ENCODE data around the gene SELENON. TPM values are rescaled to one million over a fixed set of nuclear protein-coding genes. Genes with fewer than 3 reads are reported as not detected.
"Not testable (repeated sequence)": the region's sequence is repeated elsewhere in the genome, so short reads cannot be mapped to it uniquely, and the experiment has no call there.

Gene SELENON
- total and polyA plus RNA-seq, 7 experiments from 2014 or later: 2.6 to 27.7 (median 25.2) TPM

DNA sequence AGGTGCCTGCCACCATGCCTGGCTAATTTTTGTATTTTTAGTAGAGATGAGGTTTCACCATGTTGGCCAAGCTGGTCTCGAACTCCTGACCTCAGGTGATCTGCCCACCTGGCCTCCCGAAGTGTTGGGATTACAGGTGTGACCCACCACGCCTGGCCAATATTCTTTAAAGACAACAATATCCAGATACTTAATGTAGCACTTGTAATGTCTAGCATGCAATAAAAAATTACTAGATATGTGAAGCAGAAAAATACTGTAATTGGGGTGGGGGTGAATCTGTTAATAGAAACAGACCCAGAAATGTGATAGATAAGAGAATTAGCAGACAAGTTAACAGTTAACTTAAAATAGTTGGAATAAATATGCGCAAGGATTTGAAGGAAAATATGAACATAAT is 39.8 kb downstream of the SELENON start:
- peaks cover under 1 to 15% (median 7%) of the 10 kb centered on the region in 5 donors for H3K36me3 Mint-ChIP-seq
- H3K27me3 ChIP-seq (ENCODE audit: control insufficient read depth in 2 of 2, insufficient read depth in 2 of 2, low read length in 2 of 2); H3K4me3 ChIP-seq (ENCODE audit: low read length); CTCF ChIA-PET; DNase-seq; H3K27me3 Mint-ChIP-seq; ATAC-seq; H3K9me3 ChIP-seq (ENCODE audit: control insufficient read depth in 2 of 3, low read length in 3 of 3); POLR2A ChIA-PET; H3K27ac Mint-ChIP-seq; H3K4me3 Mint-ChIP-seq; H3K36me3 ChIP-seq (ENCODE audit: control insufficient read depth in 2 of 3, insufficient read depth in 3 of 3, low read length in 3 of 3); H3K4me1 Mint-ChIP-seq; H3K27ac ChIP-seq (ENCODE audit: low read depth, low read length); H3K4me1 ChIP-seq (ENCODE audit: control insufficient read depth in 2 of 2, insufficient read depth in 2 of 2, low read length in 2 of 2): not testable (repeated sequence)
- H3K9me3 Mint-ChIP-seq: peaks cover 0 to 19% (median 4%) of the 10 kb centered on the region in 11 donors
- intact Hi-C loops (cut with micrococcal nuclease): loop anchor here in 1 of 2 donors (5.0 kb wide), 1 partner anchor 157 kb away; the partner anchor contains the start of gene PAFAH2

- Mint-ChIP-seq H3K27ac (no peak overlapping the region), H3K36me3 (peaks cover 0 to 9% (median 5%) of the 10 kb centered on the region in 5 donors), H3K4me3 (no peak overlapping the region), H3K4me1 (no peaks in the 10 kb centered on the region), H3K27me3 (no peaks in the 10 kb centered on the region), H3K9me3 (peaks cover 0 to 19% (median 4%) of the 10 kb centered on the region in 11 donors)
- ChIA-PET CTCF (interaction anchor here (0.6 kb wide), 1 partner anchor 206 kb away, joined by 3 read pairs; no protein-coding TSS in a partner anchor), POLR2A (interaction anchor here (0.8 kb wide), 1 partner anchor 271 kb away, joined by 3 read pairs; no protein-coding TSS in a partner anchor)
- Histone ChIP-seq H3K4me1 (ENCODE audit: control insufficient read depth in 2 of 2, insufficient read depth in 2 of 2, low read length in 2 of 2) (no peaks in the 10 kb centered on the region), H3K27ac (ENCODE audit: low read depth, low read length) (no peak overlapping the region), H3K27me3 (ENCODE audit: control insufficient read depth in 2 of 2, insufficient read depth in 2 of 2, low read length in 2 of 2) (no peaks in the 10 kb centered on the region), H3K9me3 (ENCODE audit: control insufficient read depth in 2 of 3, low read length in 3 of 3) (no peaks in the 10 kb centered on the region), H3K4me3 (ENCODE audit: low read length) (no peak overlapping the region), H3K36me3 (ENCODE audit: control insufficient read depth in 2 of 3, insufficient read depth in 3 of 3, low read length in 3 of 3) (no peaks in the 10 kb centered on the region)
- intact Hi-C loops (cut with micrococcal nuclease): no loop called here
- DNase-seq: no peak
- ATAC-seq: no peak
Observed at GRCh38 chr1:25843483-25843882, 43.5 kb downstream of the SELENON start.

- Mint-ChIP-seq H3K4me1 (peaks cover 0 to 2% (median 0%) of the 10 kb centered on the region in 7 donors), H3K27ac (no peak overlapping the region), H3K27me3 (no peaks in the 10 kb centered on the region), H3K4me3 (no peak overlapping the region), H3K9me3 (peaks cover 0 to 9% (median 4%) of the 10 kb centered on the region in 11 donors), H3K36me3 (peaks cover 0 to 9% (median 5%) of the 10 kb centered on the region in 5 donors)
- ChIA-PET CTCF (interaction anchor here (0.6 to 1.2 kb wide), 4 partner anchors 13 to 1073 kb away, joined by 3 to 8 read pairs (median 4); no protein-coding TSS in a partner anchor), POLR2A (interaction anchor here (0.7 to 1.2 kb wide), 2 partner anchors 24 to 231 kb away, joined by 3 to 5 read pairs; no protein-coding TSS in a partner anchor)
- H3K27me3 ChIP-seq (ENCODE audit: control insufficient read depth in 2 of 2, insufficient read depth in 2 of 2, low read length in 2 of 2): no peaks in the 10 kb centered on the region
- no peak for DNase-seq
- no peak overlapping the region for H3K27ac ChIP-seq (ENCODE audit: low read depth, low read length)
- H3K4me3 ChIP-seq (ENCODE audit: low read length): no peak overlapping the region
- H3K9me3 ChIP-seq (ENCODE audit: control insufficient read depth in 2 of 3, low read length in 3 of 3): no peaks in the 10 kb centered on the region
- no peak for ATAC-seq
- intact Hi-C loops (cut with micrococcal nuclease): no loop called here
- no peaks in the 10 kb centered on the region for H3K4me1 ChIP-seq (ENCODE audit: control insufficient read depth in 2 of 2, insufficient read depth in 2 of 2, low read length in 2 of 2)
- H3K36me3 ChIP-seq (ENCODE audit: control insufficient read depth in 2 of 3, insufficient read depth in 3 of 3, low read length in 3 of 3): no peaks in the 10 kb centered on the region
Observed at GRCh38 chr1:25844536-25845337, 44.7 kb downstream of the SELENON start.

GRCh38 chr1:25845664-25846063 is 45.7 kb downstream of the SELENON start:
- DNase-seq: no peak
- Histone ChIP-seq H3K9me3 (ENCODE audit: control insufficient read depth in 2 of 3, low read length in 3 of 3) (no peaks in the 10 kb centered on the region), H3K4me3 (ENCODE audit: low read length) (no peak overlapping the region), H3K27me3 (ENCODE audit: control insufficient read depth in 2 of 2, insufficient read depth in 2 of 2, low read length in 2 of 2) (no peaks in the 10 kb centered on the region), H3K36me3 (ENCODE audit: control insufficient read depth in 2 of 3, insufficient read depth in 3 of 3, low read length in 3 of 3) (no peaks in the 10 kb centered on the region), H3K4me1 (ENCODE audit: control insufficient read depth in 2 of 2, insufficient read depth in 2 of 2, low read length in 2 of 2) (no peaks in the 10 kb centered on the region), H3K27ac (ENCODE audit: low read depth, low read length) (no peak overlapping the region)
- intact Hi-C loops (cut with micrococcal nuclease): no loop called here
- ChIA-PET POLR2A (interaction anchor here (0.8 to 1.3 kb wide), 3 partner anchors 9 to 25 kb away, joined by 3 to 5 read pairs (median 4); no protein-coding TSS in a partner anchor), CTCF (interaction anchor here (0.7 to 1.2 kb wide), 2 partner anchors 14 to 1072 kb away, joined by 3 read pairs; no protein-coding TSS in a partner anchor)
- peaks cover 0 to 2% (median 0%) of the 10 kb centered on the region in 7 donors for H3K4me1 Mint-ChIP-seq
- no peak overlapping the region for H3K4me3 Mint-ChIP-seq
- no peak overlapping the region for H3K27ac Mint-ChIP-seq
- ATAC-seq: no peak
- no peaks in the 10 kb centered on the region for H3K9me3 Mint-ChIP-seq
- no peaks in the 10 kb centered on the region for H3K36me3 Mint-ChIP-seq
- no peaks in the 10 kb centered on the region for H3K27me3 Mint-ChIP-seq

GRCh38 chr1:25847929-25848328 is 47.9 kb downstream of the SELENON start:
- DNase-seq (no peak), ATAC-seq (no peak)
- CTCF ChIA-PET: no interaction called here
- no peaks in the 10 kb centered on the region for H3K27me3 ChIP-seq (ENCODE audit: control insufficient read depth in 2 of 2, insufficient read depth in 2 of 2, low read length in 2 of 2)
- Mint-ChIP-seq H3K27ac (no peak overlapping the region), H3K27me3 (no peaks in the 10 kb centered on the region), H3K9me3 (no peaks in the 10 kb centered on the region), H3K4me1 (peaks cover 0 to 2% (median 0%) of the 10 kb centered on the region in 7 donors), H3K36me3 (no peaks in the 10 kb centered on the region), H3K4me3 (no peak overlapping the region)
- H3K9me3 ChIP-seq (ENCODE audit: control insufficient read depth in 2 of 3, low read length in 3 of 3): no peaks in the 10 kb centered on the region
- H3K4me3 ChIP-seq (ENCODE audit: low read length): no peak overlapping the region
- H3K36me3 ChIP-seq (ENCODE audit: control insufficient read depth in 2 of 3, insufficient read depth in 3 of 3, low read length in 3 of 3): no peaks in the 10 kb centered on the region
- H3K27ac ChIP-seq (ENCODE audit: low read depth, low read length): no peak overlapping the region
- intact Hi-C loops (cut with micrococcal nuclease): no loop called here
- POLR2A ChIA-PET: interaction anchor here (0.5 kb wide), 1 partner anchor 1427 kb away, joined by 3 read pairs; no protein-coding TSS in a partner anchor
- H3K4me1 ChIP-seq (ENCODE audit: control insufficient read depth in 2 of 2, insufficient read depth in 2 of 2, low read length in 2 of 2): no peaks in the 10 kb centered on the region

DNA sequence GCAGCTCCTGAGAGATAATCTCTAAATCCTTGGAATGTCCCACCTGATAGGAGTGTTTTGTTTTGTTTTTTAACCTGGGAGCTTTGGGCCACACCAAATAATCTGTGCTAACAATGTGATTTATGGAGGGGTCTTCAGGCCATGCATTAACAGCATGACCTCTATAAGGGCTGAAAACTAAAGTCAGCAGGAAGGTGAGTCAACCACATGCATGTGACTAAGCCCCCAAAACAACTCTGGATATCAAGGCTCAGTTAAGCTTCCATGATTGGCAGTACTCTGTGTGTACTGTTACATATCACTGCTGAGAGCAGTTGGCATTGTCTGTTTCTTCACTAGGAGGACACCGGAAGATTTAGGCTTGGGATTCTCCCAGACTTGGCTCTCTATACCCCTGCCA is 48.5 kb downstream of the SELENON start:
- Mint-ChIP-seq H3K27me3 (no peaks in the 10 kb centered on the region), H3K4me1 (peaks cover 0 to 2% (median 0%) of the 10 kb centered on the region in 7 donors), H3K27ac (no peak overlapping the region), H3K9me3 (no peaks in the 10 kb centered on the region), H3K36me3 (no peaks in the 10 kb centered on the region), H3K4me3 (no peak overlapping the region)
- intact Hi-C loops (cut with micrococcal nuclease): no loop called here
- no peak for ATAC-seq
- H3K4me3 ChIP-seq (ENCODE audit: low read length): no peak overlapping the region
- no peaks in the 10 kb centered on the region for H3K4me1 ChIP-seq (ENCODE audit: control insufficient read depth in 2 of 2, insufficient read depth in 2 of 2, low read length in 2 of 2)
- H3K27ac ChIP-seq (ENCODE audit: low read depth, low read length): no peak overlapping the region
- no peaks in the 10 kb centered on the region for H3K36me3 ChIP-seq (ENCODE audit: control insufficient read depth in 2 of 3, insufficient read depth in 3 of 3, low read length in 3 of 3)
- no peaks in the 10 kb centered on the region for H3K9me3 ChIP-seq (ENCODE audit: control insufficient read depth in 2 of 3, low read length in 3 of 3)
- CTCF ChIA-PET: no interaction called here
- H3K27me3 ChIP-seq (ENCODE audit: control insufficient read depth in 2 of 2, insufficient read depth in 2 of 2, low read length in 2 of 2): no peaks in the 10 kb centered on the region
- POLR2A ChIA-PET: no interaction called here
- no peak for DNase-seq

Data from naive thymus-derived CD4-positive, alpha-beta T cell (primary cell).